Coronary artery (tissue), 2 donors: ENCODE data around the gene S100A1.
A peak's percentile ranks its signal among the peaks of the same experiment; 100 is the strongest.

Experiments
- DNase-seq: peaks from one replicate; pipeline ENCODE4 v3.0.0-alpha.2; 2017; ENCODE audit warnings: low spot score
- H3K27ac ChIP-seq, 2 donors: fragments of 200-600 bp; sonication (generic); one replicate each; pipeline ENCODE4 v1.5.1; 2016 to 2019
- H3K4me3 ChIP-seq: fragments of 200-600 bp; sonication (generic); 2 replicates; pipeline ENCODE4 v1.5.1; 2016; ENCODE audit warnings: mild to moderate bottlenecking, moderate library complexity
- TF ChIP-seq, protein P1 (sequence below): fragments of 200-600 bp; sonication (generic); IDR thresholded peaks from one replicate; pipeline ENCODE4 v1.5.1; 2019; ENCODE audit warnings: antibody characterized with exemption

S100A1 gene

DNA sequence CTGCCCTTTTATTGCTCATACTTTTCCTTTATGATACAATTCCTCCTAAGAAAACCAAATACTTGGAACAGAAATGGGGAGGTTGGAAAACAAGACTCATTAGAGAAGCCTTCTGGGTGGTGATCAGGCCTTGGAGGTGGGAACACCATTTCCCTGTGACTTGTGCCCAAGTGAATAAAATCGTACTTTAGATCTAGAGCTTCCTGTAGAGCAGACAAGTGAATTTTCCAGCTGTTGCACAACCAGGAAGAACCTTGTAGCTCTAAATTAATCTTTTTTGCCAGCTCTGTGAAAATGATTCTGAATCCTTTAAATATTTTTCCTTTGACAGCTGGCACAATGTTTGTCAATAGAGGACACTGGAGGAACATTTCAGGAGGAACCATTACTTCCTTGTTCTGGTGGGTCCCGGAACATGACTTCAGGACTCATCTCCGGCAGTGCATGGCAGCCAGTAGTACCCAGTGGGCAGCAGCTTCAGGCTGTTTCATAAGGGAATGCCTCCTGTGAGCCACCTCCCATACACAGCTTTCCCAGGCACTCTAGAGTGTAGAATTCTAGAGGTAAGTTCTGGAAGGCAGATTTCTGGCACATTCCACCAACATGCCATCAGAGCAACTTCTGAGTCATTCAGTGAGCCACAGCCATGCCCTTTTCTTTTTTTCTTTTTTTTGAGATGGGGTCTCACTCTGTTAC lies 24.7 kb downstream of the S100A1 start:
- no peak for DNase-seq
- TF ChIP-seq, protein P1, sequence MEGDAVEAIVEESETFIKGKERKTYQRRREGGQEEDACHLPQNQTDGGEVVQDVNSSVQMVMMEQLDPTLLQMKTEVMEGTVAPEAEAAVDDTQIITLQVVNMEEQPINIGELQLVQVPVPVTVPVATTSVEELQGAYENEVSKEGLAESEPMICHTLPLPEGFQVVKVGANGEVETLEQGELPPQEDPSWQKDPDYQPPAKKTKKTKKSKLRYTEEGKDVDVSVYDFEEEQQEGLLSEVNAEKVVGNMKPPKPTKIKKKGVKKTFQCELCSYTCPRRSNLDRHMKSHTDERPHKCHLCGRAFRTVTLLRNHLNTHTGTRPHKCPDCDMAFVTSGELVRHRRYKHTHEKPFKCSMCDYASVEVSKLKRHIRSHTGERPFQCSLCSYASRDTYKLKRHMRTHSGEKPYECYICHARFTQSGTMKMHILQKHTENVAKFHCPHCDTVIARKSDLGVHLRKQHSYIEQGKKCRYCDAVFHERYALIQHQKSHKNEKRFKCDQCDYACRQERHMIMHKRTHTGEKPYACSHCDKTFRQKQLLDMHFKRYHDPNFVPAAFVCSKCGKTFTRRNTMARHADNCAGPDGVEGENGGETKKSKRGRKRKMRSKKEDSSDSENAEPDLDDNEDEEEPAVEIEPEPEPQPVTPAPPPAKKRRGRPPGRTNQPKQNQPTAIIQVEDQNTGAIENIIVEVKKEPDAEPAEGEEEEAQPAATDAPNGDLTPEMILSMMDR = no peak
- H3K27ac ChIP-seq = peak overlapping the region in 1 of 2 donors; percentile 77
- no peak overlapping the region for H3K4me3 ChIP-seq

DNA sequence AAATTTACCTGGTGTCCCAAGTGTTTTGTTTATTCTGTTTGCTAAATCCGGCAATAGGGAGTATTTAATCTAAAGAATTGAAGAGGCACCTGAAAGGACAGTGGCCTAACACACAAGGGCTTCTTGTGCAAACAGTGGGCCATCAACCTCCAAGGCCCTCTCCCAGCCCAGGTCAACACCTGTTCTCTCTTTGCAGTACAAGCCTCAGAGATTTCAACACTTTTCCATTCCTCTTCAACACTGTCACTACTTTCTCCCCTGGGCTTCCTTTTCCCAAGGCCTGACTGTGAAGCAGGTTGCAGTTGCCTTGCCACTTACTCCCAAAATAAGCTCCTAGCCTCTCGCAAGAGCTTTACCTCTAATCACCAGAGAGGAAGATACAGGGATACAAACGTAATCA lies 27.1 kb downstream of the S100A1 start:
- no peak for DNase-seq
- H3K27ac ChIP-seq = no peak overlapping the region
- no peak overlapping the region for H3K4me3 ChIP-seq
- TF ChIP-seq, protein P1 = no peak

DNA sequence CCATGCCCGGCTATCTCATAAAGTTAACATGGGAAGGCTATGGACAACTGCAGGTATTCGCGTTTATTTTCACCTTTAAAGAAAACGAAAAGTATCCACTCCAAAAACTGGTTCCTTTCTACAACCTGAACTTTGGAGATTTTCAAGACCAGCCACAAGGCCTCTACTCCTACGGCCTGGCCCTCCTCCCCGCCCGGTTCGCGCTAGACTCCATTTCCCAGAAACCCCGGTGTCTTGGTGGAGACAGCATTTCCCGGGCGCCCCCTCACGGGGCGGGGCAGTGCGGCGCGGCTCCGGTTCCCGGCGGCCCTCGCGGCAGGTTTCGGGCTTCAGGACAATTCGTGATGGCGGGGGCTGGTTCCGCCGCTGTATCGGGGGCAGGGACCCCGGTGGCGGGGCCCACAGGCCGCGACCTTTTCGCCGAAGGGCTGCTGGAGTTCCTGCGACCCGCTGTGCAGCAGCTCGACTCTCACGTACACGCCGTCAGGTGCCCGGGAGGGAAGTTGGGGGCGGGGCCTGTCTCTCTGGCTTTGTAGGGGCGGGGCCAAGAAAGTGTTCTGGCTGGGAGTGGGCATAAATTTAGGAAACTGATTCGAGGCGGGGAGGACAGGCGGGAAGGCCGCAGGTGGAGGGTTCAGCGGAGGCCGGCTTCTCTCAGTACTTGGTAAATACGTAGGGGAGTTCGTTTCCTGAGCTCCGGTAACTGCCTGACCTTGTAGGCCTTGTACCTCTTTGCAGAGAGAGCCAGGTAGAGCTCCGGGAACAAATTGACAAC lies 30.4 kb downstream of the S100A1 start, which contains the start of gene SNAPIN:
TSS of gene SNAPIN (plus strand) at position 304 of the 775 bp plus-strand sequence. CDS start at position 345, 41 bp downstream.
- Histone ChIP-seq H3K4me3 (peak within 1 kb of the TSS; percentile 78), H3K27ac (peak within 1 kb of the TSS; percentile 94 to 97)
- DNase-seq = peak; percentile 96
- TF ChIP-seq, protein P1 = no peak

DNA sequence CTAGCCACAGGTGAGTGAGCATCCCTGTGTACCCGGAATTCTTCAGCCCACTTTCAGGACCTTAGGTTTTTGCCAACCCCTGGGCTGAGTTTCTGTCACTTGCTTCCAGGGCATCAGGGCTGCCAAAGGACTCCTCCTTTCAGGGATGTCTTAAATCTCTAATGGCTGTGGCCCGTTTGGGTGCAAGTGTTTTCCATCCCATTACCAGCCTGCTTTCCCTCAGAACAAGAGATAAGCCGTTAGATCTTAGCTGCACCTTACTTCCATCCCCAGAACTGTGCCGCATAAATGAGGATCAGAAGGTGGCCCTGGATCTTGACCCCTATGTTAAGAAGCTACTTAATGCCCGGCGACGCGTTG lies 30.9 kb downstream of the S100A1 start:
- Histone ChIP-seq H3K27ac (peak overlapping the region; percentile 94 to 97), H3K4me3 (peak overlapping the region; percentile 78)
- TF ChIP-seq, protein P1 = no peak
- DNase-seq = no peak

DNA sequence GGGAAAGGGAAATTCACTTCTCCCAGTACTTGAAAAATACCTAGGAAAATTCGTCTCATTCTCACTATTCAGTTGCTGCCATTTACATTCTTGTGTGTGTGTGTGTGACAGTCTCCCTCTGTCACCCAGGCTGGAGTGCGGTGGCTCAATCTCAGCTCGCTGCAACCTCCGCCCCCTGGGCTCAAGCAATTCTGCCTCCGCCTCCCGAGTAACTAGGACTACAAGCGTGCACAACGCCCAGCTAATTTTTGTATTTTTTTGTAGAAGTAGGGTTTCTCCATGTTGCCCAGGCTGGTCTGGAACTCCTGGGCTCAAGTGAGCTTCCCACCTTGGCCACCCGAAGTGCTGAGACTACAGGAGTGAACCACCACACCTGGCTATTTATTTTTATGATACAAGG lies 31.4 kb downstream of the S100A1 start:
- peak overlapping the region; percentile 78 for H3K4me3 ChIP-seq
- peak overlapping the region; percentile 94 to 97 for H3K27ac ChIP-seq
- TF ChIP-seq, protein P1 = no peak
- no peak for DNase-seq

DNA sequence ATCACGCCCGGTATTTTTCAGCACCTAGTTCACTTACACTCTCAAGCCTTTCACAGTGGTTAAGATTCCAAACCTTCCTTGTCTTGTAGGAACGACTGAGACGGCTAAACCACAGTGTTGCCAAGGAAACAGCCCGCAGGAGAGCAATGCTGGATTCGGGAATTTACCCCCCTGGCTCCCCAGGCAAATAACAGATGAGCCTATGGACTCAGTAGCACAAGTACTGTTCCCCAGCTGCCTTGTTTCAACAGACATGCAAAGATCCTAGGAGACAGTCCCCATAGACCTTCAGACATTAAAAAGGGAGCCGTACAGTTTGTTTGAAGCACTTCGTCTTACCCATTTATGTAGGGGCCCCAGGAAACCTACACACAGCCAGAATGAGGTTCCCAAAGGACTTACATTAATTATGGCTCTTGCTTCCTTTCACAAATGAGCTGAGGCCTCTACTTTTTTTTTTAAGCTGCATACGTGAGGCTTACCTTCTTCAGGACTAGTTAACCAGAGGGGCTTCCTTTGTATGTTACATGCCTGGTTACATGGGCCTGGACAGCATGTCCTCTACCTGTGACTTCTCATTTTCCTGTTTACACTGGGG lies 33.0 kb downstream of the S100A1 start:
- DNase-seq = no peak
- TF ChIP-seq, protein P1 = no peak
- no peak overlapping the region for H3K27ac ChIP-seq
- H3K4me3 ChIP-seq = no peak overlapping the region
